Activated B cell treated with CpG ODN at 0.5 μM for 24 hours (primary cell): ENCODE results near the gene LIX1L. TPM values are rescaled to one million over a fixed set of nuclear protein-coding genes. Genes with fewer than 3 reads are reported as not detected.

ENCODE experiments used
- ATAC-seq: fragments of 200-7000 bp; cut with Tn5 transposase; one replicate; pipeline ENCODE4 v1.10.0; 2021; ENCODE audit warnings: low read depth, mild to moderate bottlenecking, moderate library complexity
- CTCF ChIA-PET: fragments of 350-600 bp; sonication (Branson Sonifier 250); formaldehyde crosslinking; loops from one replicate; lab custom pipeline; 2021; ENCODE audit warnings: antibody characterized with exemption; lab: Charles Lee
- POLR2A ChIA-PET: fragments of 350-600 bp; sonication (Branson Sonifier 250); formaldehyde crosslinking; loops from one replicate; lab custom pipeline; 2021; ENCODE audit warnings: antibody characterized with exemption; lab: Charles Lee
- DNase-seq: peaks from one replicate; pipeline ENCODE4 v3.0.0; 2022
- H3K27ac Mint-ChIP-seq: one replicate; pipeline ENCODE4 v1.8.0; 2020; ENCODE audit warnings: mixed read lengths
- H3K27me3 Mint-ChIP-seq: one replicate; pipeline ENCODE4 v1.8.0; 2021; ENCODE audit warnings: mixed read lengths
- H3K36me3 Mint-ChIP-seq: one replicate; pipeline ENCODE4 v1.8.0; 2021; ENCODE audit warnings: low read depth, mixed read lengths
- H3K4me1 Mint-ChIP-seq: one replicate; pipeline ENCODE4 v1.8.0; 2021; ENCODE audit warnings: mixed read lengths
- H3K4me3 Mint-ChIP-seq: one replicate; pipeline ENCODE4 v1.8.0; 2020; ENCODE audit warnings: mild to moderate bottlenecking, mixed read lengths
- H3K9me3 Mint-ChIP-seq: one replicate; pipeline ENCODE4 v1.8.0; 2020; ENCODE audit warnings: mixed read lengths
- intact Hi-C: fragments of 100-400 bp; cut with micrococcal nuclease; formaldehyde crosslinking; loops from one replicate; pipeline ENCODE4 v1.15.1; 2024
- total RNA-seq: library from RNA; stranded (reverse); gene quantifications from 2 replicates; pipeline ENCODE4 v1.2.3, GENCODE V29; 2022
- TF ChIP-seq, protein P1 (sequence below): fragments of 200-600 bp; IDR thresholded peaks from one replicate; pipeline ENCODE4 v1.8.0; 2022; ENCODE audit warnings: antibody characterized with exemption, mild to moderate bottlenecking

The LIX1L gene
- total RNA-seq, 1 donor from 2014 or later: 31.7 TPM

GRCh38 chr1:145892486-145893087 is 65.2 kb downstream of the LIX1L start:
- no peak for DNase-seq
- Mint-ChIP-seq H3K27ac (no peak overlapping the region), H3K36me3 (no peaks in the 10 kb centered on the region), H3K4me1 (no peaks in the 10 kb centered on the region), H3K4me3 (no peak overlapping the region), H3K9me3 (no peaks in the 10 kb centered on the region), H3K27me3 (no peaks in the 10 kb centered on the region)
- TF ChIP-seq, protein P1, sequence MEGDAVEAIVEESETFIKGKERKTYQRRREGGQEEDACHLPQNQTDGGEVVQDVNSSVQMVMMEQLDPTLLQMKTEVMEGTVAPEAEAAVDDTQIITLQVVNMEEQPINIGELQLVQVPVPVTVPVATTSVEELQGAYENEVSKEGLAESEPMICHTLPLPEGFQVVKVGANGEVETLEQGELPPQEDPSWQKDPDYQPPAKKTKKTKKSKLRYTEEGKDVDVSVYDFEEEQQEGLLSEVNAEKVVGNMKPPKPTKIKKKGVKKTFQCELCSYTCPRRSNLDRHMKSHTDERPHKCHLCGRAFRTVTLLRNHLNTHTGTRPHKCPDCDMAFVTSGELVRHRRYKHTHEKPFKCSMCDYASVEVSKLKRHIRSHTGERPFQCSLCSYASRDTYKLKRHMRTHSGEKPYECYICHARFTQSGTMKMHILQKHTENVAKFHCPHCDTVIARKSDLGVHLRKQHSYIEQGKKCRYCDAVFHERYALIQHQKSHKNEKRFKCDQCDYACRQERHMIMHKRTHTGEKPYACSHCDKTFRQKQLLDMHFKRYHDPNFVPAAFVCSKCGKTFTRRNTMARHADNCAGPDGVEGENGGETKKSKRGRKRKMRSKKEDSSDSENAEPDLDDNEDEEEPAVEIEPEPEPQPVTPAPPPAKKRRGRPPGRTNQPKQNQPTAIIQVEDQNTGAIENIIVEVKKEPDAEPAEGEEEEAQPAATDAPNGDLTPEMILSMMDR: no peak
- CTCF ChIA-PET: interaction anchor here (0.8 to 2.4 kb wide), 10 partner anchors 13 to 119 kb away, joined by 3 to 12 read pairs (median 4); partner anchors contain the start of genes ITGA10, NUDT17, PEX11B and PIAS3
- no peak for ATAC-seq
- POLR2A ChIA-PET: interaction anchor here (0.5 to 1.3 kb wide), 3 partner anchors 26 to 37 kb away, joined by 3 read pairs; partner anchors contain the start of genes PEX11B and RBM8A
- intact Hi-C loops: loop anchor here (2.0 kb wide), 1 partner anchor 18 kb away; the partner anchor contains the start of gene ITGA10

GRCh38 chr1:145891587-145892485 is 66.0 kb downstream of the LIX1L start:
- intact Hi-C loops: loop anchor here (1.0 to 2.0 kb wide), 2 partner anchors 19 to 121 kb away; partner anchors contain the start of gene ITGA10

DNA sequence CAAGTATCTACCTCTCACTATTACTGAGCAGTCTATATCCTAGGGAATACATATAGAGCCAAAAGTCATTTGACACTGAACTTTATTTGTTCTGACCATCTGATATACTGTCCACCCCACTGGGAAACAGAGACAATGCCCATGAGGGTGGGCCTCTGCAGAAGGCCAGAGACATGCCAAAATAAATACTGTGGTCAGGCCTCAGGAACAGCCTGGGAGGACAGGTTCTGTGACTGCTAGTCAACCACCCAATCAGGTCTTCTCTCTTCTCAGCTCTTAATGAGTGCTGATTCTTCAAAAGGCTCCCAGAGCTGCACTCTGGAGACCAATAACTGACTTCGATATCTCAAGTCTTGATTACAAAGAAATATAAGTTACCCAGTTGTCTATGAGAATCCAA is 66.7 kb downstream of the LIX1L start:
- intact Hi-C loops: loop anchor here (1.0 kb wide), 1 partner anchor 122 kb away; no protein-coding TSS in a partner anchor
- Mint-ChIP-seq H3K9me3 (no peaks in the 10 kb centered on the region), H3K27ac (no peak overlapping the region), H3K4me1 (peaks cover 2% of the 10 kb centered on the region), H3K36me3 (no peaks in the 10 kb centered on the region), H3K27me3 (no peaks in the 10 kb centered on the region), H3K4me3 (no peak overlapping the region)
- POLR2A ChIA-PET: interaction anchor here (0.6 to 1.3 kb wide), 3 partner anchors 27 to 115 kb away, joined by 3 read pairs; partner anchors contain the start of genes PEX11B and RBM8A
- CTCF ChIA-PET: interaction anchor here (1.0 to 2.4 kb wide), 11 partner anchors 12 to 121 kb away, joined by 3 to 12 read pairs (median 5); partner anchors contain the start of genes ANKRD34A, NUDT17, PIAS3 and POLR3GL
- ATAC-seq (no peak), DNase-seq (no peak)
- TF ChIP-seq, protein P1: no peak

More at GRCh38 chr1:145891587-145892485, 66.0 kb downstream of the LIX1L start:
- no peaks in the 10 kb centered on the region for H3K9me3 Mint-ChIP-seq
- H3K4me3 Mint-ChIP-seq: no peak overlapping the region
- ChIA-PET POLR2A (interaction anchor here (0.5 to 1.3 kb wide), 5 partner anchors 26 to 114 kb away, joined by 3 read pairs; partner anchors contain the start of genes PEX11B and RBM8A), CTCF (interaction anchor here (0.8 to 2.4 kb wide), 13 partner anchors 13 to 120 kb away, joined by 3 to 12 read pairs (median 4); partner anchors contain the start of genes ANKRD34A, NUDT17, PIAS3 and POLR3GL)
- H3K27me3 Mint-ChIP-seq: no peaks in the 10 kb centered on the region
- H3K36me3 Mint-ChIP-seq: no peaks in the 10 kb centered on the region
- no peak overlapping the region for H3K27ac Mint-ChIP-seq
- TF ChIP-seq, protein P1: no peak
- DNase-seq: peak; percentile 35
- ATAC-seq: peak; percentile 75
- no peaks in the 10 kb centered on the region for H3K4me1 Mint-ChIP-seq

- CTCF ChIA-PET: no interaction called here
- no peak for ATAC-seq
Measured at GRCh38 chr1:145889722-145890121, 68.1 kb downstream of the LIX1L start.

More at GRCh38 chr1:145889722-145890121, 68.1 kb downstream of the LIX1L start:
- H3K4me1 Mint-ChIP-seq: peaks cover 15% of the 10 kb centered on the region
- no peak overlapping the region for H3K27ac Mint-ChIP-seq
- TF ChIP-seq, protein P1: no peak
- H3K36me3 Mint-ChIP-seq: no peaks in the 10 kb centered on the region
- POLR2A ChIA-PET: interaction anchor here (0.6 kb wide), 1 partner anchor 38 kb away, joined by 3 read pairs; no protein-coding TSS in a partner anchor
- intact Hi-C loops: no loop called here
- peaks cover 5% of the 10 kb centered on the region for H3K27me3 Mint-ChIP-seq
- H3K9me3 Mint-ChIP-seq: no peaks in the 10 kb centered on the region
- no peak overlapping the region for H3K4me3 Mint-ChIP-seq
- no peak for DNase-seq
